ENCODE measurements around the gene MTERF2. TPM values are rescaled to one million over a fixed set of nuclear protein-coding genes. Genes with fewer than 3 reads are reported as not detected.
A peak's percentile ranks its signal among the peaks of the same experiment; 100 is the strongest.

The MTERF2 gene
- total and polyA plus RNA-seq, 2 of the 13 experiments (the other 11 are each of a cell fraction or from before 2014, with no cell fraction given): 8.0 to 11.6 TPM

- TF ChIP-seq, protein P1, sequence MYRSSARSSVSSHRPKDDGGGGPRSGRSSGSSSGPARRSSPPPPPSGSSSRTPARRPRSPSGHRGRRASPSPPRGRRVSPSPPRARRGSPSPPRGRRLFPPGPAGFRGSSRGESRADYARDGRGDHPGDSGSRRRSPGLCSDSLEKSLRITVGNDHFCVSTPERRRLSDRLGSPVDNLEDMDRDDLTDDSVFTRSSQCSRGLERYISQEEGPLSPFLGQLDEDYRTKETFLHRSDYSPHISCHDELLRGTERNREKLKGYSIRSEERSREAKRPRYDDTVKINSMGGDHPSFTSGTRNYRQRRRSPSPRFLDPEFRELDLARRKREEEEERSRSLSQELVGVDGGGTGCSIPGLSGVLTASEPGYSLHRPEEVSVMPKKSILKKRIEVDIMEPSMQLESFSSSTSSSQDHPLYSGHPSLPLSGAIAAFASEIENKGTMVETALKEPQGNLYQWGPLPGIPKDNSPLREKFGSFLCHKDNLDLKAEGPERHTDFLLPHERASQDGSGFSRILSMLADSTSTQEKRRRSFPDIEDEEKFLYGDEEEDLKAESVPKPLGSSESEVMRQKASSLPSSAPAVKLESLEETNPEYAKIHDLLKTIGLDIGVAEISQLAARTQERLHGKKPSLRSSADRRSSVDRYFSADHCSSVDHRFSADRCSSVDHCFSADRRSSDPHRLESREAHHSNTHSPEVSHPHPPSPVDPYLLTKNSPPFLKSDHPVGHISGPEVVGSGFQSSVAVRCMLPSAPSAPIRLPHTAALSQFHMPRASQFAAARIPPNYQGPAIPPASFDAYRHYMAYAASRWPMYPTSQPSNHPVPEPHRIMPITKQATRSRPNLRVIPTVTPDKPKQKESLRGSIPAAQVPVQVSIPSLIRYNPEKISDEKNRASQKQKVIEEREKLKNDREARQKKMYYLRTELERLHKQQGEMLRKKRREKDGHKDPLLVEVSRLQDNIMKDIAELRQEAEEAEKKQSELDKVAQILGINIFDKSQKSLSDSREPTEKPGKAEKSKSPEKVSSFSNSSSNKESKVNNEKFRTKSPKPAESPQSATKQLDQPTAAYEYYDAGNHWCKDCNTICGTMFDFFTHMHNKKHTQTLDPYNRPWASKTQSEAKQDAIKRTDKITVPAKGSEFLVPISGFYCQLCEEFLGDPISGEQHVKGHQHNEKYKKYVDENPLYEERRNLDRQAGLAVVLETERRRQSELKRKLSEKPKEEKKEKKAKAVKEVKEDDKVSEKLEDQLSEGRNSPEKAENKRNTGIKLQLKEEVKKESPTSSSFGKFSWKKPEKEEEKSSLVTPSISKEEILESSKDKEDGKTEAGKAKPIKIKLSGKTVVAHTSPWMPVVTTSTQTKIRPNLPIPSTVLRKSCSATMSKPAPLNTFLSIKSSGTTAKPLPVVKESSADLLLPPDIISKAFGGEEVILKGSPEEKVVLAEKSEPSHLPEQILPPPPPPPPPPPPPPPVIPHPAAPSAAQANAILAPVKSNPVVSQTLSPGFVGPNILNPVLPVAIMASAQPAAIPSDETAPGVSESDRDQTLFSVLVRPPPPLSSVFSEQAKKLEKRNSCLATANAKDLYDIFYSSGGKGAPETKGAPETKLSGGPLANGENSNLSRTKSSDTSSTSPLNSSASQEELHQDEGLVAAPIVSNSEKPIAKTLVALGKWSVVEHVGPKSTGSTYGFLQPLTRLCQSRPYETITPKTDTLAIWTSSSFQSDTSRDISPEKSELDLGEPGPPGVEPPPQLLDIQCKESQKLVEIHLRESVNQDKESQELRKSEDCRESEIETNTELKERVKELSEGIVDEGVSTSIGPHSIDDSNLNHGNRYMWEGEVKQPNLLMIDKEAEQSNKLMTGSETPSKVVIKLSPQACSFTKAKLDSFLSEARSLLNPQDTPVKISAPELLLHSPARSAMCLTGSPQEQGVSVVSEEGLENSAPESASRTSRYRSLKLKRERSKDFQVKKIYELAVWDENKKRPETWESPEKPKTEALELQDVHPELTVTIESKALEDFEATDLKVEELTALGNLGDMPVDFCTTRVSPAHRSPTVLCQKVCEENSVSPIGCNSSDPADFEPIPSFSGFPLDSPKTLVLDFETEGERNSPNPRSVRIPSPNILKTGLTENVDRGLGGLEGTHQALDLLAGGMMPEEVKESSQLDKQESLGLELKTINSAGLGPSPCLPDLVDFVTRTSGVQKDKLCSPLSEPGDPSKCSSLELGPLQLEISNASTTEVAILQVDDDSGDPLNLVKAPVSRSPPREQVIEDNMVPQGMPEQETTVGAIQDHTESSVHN (CRISPR knock-in tag; IDR thresholded peaks at IDR 0.05): no peak
- TF ChIP-seq ZFP90 (CRISPR knock-in tag; IDR thresholded peaks at IDR 0.05; ENCODE audit: borderline replicate concordance) (no peak), KLF13 (CRISPR knock-in tag; IDR thresholded peaks at IDR 0.05) (no peak), TBX2 (CRISPR knock-in tag; IDR thresholded peaks at IDR 0.05; ENCODE audit: borderline replicate concordance) (peak; percentile 53; the same call in 1 of the 2 replicates), ZFAT (CRISPR knock-in tag; conservative IDR thresholded peaks at IDR 0.05) (no peak), ZNF737 (CRISPR knock-in tag; IDR thresholded peaks at IDR 0.05; ENCODE audit: borderline replicate concordance) (no peak), BHLHE40 (IDR thresholded peaks at IDR 0.05; ENCODE audit: low read length) (no peak), ZNF513 (CRISPR knock-in tag; conservative IDR thresholded peaks at IDR 0.05) (no peak), TBL1XR1 (IDR thresholded peaks at IDR 0.05; ENCODE audit: borderline replicate concordance, low read length, partially characterized antibody) (no peak), ELK4 (CRISPR knock-in tag; IDR thresholded peaks at IDR 0.05; ENCODE audit: borderline replicate concordance) (no peak), ZNF431 (CRISPR knock-in tag; IDR thresholded peaks at IDR 0.05; ENCODE audit: borderline replicate concordance, low read depth) (no peak), PITX1 (CRISPR knock-in tag; IDR thresholded peaks at IDR 0.05) (peak; percentile 96)
- TF ChIP-seq, protein P2, sequence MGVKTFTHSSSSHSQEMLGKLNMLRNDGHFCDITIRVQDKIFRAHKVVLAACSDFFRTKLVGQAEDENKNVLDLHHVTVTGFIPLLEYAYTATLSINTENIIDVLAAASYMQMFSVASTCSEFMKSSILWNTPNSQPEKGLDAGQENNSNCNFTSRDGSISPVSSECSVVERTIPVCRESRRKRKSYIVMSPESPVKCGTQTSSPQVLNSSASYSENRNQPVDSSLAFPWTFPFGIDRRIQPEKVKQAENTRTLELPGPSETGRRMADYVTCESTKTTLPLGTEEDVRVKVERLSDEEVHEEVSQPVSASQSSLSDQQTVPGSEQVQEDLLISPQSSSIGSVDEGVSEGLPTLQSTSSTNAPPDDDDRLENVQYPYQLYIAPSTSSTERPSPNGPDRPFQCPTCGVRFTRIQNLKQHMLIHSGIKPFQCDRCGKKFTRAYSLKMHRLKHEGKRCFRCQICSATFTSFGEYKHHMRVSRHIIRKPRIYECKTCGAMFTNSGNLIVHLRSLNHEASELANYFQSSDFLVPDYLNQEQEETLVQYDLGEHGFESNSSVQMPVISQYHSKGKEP (CRISPR knock-in tag; IDR thresholded peaks at IDR 0.05): no peak
- TF ChIP-seq, protein P3, sequence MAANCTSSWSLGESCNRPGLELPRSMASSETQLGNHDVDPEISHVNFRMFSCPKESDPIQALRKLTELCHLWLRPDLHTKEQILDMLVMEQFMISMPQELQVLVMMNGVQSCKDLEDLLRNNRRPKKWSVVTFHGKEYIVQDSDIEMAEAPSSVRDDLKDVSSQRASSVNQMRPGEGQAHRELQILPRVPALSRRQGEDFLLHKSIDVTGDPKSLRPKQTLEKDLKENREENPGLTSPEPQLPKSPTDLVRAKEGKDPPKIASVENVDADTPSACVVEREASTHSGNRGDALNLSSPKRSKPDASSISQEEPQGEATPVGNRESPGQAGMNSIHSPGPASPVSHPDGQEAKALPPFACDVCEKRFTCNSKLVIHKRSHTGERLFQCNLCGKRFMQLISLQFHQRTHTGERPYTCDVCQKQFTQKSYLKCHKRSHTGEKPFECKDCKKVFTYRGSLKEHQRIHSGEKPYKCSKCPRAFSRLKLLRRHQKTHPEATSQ (CRISPR knock-in tag; IDR thresholded peaks at IDR 0.05; ENCODE audit: borderline replicate concordance): no peak
These were observed 10.8 kb downstream of the MTERF2 start (continued) for GRCh38 chr12:106975993-106976658.
